ENCODE data around the gene PRTFDC1.

PRTFDC1 gene

GRCh38 chr10:24804956-24805355 is 147.4 kb downstream of the PRTFDC1 start:
- DNase-seq (ENCODE audit: low read depth in 1 of 2, low spot score in 1 of 2), result no peak

DNA sequence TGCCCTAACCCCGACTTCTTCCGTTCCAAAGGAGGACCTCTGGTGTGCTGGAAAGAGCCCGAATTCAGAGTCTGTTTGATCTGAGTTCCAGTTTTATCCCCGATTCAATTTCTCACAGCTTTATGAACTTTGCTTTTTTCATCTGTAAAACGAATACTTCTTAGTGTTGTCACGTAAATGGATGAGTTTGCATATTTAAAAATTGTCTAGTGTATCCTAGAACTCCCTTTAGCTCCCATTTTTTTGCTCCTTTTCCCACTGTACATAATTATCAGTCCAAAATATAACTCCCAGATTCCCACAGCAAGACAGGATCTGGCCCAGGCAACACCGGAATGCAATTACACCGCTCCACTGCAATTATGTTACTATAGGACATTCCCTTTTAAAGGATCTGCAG is 148.0 kb downstream of the PRTFDC1 start:
- no peak for DNase-seq (ENCODE audit: low read depth in 1 of 2, low spot score in 1 of 2)

DNA sequence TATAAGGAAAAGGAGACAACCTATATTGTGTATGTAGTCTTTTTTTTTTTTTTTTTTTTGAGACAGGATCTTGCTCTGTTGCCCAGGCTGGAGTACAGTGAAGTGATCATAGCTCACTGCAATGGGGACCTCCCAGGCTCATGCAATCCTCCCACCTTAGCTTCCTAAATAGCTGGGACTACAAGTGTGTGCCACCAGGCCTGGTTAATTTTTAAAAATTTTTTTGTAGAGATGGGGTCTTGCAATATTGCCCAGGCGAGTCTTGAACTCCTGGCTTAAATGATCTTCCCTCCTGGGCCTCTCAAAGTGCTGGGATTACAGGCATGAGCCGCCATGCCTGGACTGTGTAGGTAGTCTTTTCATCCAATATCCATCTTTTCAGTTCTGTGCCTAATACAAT is 150.0 kb downstream of the PRTFDC1 start:
- no peak for DNase-seq (ENCODE audit: low read depth in 1 of 2, low spot score in 1 of 2)

DNA sequence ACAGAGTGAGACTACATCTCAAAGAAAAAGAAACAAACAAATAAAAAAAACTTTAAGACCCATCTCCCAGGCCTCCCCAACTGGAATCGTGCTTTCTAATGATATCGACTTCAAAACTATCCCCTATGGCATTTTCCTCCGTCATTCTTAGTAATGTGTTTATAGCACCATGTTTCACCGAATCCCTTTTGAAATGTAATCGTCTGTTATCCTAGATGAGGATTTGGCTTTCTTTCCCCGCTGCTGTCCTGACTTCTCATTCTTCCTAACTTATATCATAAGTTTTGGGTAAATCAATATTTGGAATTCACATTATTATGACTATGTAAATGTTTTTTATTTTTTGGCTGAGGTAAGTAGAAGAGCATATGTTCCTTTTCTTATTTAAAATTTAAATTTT is 151.5 kb downstream of the PRTFDC1 start:
- DNase-seq (ENCODE audit: low read depth in 1 of 2, low spot score in 1 of 2), result no peak

All from activated T-helper 1 cell treated with anti-CD3 and anti-CD28 coated beads, Interleukin-2, amount 50 U/mL, for 16 hours (primary cell).